ENCODE data around the gene DHX30. TPM values are rescaled to one million over a fixed set of nuclear protein-coding genes. Genes with fewer than 3 reads are reported as not detected.

The DHX30 gene
- total and polyA plus RNA-seq, 2 of the 4 experiments (the other 2 are of a cell fraction): 55.6 to 57.2 TPM

GRCh38 chr3:47854720-47855455 is 52.0 kb downstream of the DHX30 start:
- no peak overlapping the region for H3K14ac ChIP-seq (replicated peaks; ENCODE audit: low read depth, low read length)
- H2AFZ ChIP-seq (replicated peaks; ENCODE audit: low read length, poor library complexity): no peak overlapping the region
- no peak for TF ChIP-seq MAZ (IDR thresholded peaks at IDR 0.05; ENCODE audit: borderline replicate concordance, low read depth, low read length)
- no peak for TF ChIP-seq FOS (IDR thresholded peaks at IDR 0.05; ENCODE audit: low read depth, low read length)
- TF ChIP-seq USF2 (IDR thresholded peaks at IDR 0.05; ENCODE audit: low read depth, low read length): no peak
- TF ChIP-seq CHD1 (IDR thresholded peaks at IDR 0.05; ENCODE audit: low read depth, low read length): no peak
- no peak for TF ChIP-seq CTCF (conservative IDR thresholded peaks at IDR 0.05; ENCODE audit: low read depth, low read length)
- no peak for TF ChIP-seq NFE2L2 (IDR thresholded peaks at IDR 0.05; ENCODE audit: low read depth, low read length)
- TF ChIP-seq MAFK (IDR thresholded peaks at IDR 0.05; ENCODE audit: low read depth, low read length): no peak
- no peak overlapping the region for H2BK120ac ChIP-seq (ENCODE audit: low read depth, low read length)
- no peak overlapping the region for H3K9ac ChIP-seq (ENCODE audit: low read depth, low read length)
- intact Hi-C loops (cut with micrococcal nuclease) (loop anchor here (5.0 kb wide), 1 partner anchor 302 kb away; no protein-coding TSS in a partner anchor), in situ Hi-C loops (cut with MboI; ENCODE audit: low sequenced_read_pairs) (no loop called here), dilution Hi-C loops (cut with HindIII; ENCODE audit: low sequenced_read_pairs, unreplicated experiment) (no loop called here)
- no peak overlapping the region for H3K4ac ChIP-seq (ENCODE audit: low read depth, low read length)
- 96% methylated on average over 8 of the region's 14 CpGs; no CpG with 5 or more reads in 1 of the 2 experiments for WGBS, 2 experiments (ENCODE audit: extremely low coverage in 2 of 2, insufficient read length in 1 of 2)
- ATAC-seq (ENCODE audit: low read depth): no peak
- no TSS peak for BruUV-seq (replicated peaks)
- no peak overlapping the region for H3K56ac ChIP-seq (ENCODE audit: extremely low read depth, insufficient read depth, low read length)
- H3K79me1 ChIP-seq (ENCODE audit: low read depth in 1 of 2, low read length in 2 of 2): peaks cover 9 to 22% of the 10 kb centered on the region in 2 experiments; a peak in 3 of 4 replicates
- 0 out of 2 replicates have a peak, but pooled peaks cover 5% of the 10 kb centered on the region for H3K9me1 ChIP-seq (ENCODE audit: insufficient read depth, low read length)
- ChIA-PET CTCF (no interaction called here), POLR2A (ENCODE audit: unreplicated experiment) (no interaction called here)
- no peak overlapping the region for H2BK15ac ChIP-seq (ENCODE audit: low read depth, low read length)
- H4K5ac ChIP-seq (ENCODE audit: low read depth, low read length): no peak overlapping the region
- DNase-seq: no peak
- H3K27ac ChIP-seq (ENCODE audit: insufficient read depth, low read length): no peak overlapping the region
- no peaks in the 10 kb centered on the region for H3K27me3 ChIP-seq (ENCODE audit: control insufficient read depth, insufficient read depth, low read length)
- no peak overlapping the region for H3K18ac ChIP-seq (ENCODE audit: low read depth, low read length)
- no peak overlapping the region for H3K4me2 ChIP-seq (ENCODE audit: low read depth, low read length)
- no peak overlapping the region for H3K23ac ChIP-seq (ENCODE audit: low read depth, low read length)
- no peak overlapping the region for H2BK5ac ChIP-seq (ENCODE audit: low read depth, low read length, poor library complexity, severe bottlenecking)
- H2AK9ac ChIP-seq (replicated peaks; ENCODE audit: low read depth, low read length, poor library complexity): no peak overlapping the region
- no peak overlapping the region for H2AK5ac ChIP-seq (ENCODE audit: low read depth, low read length)
- no peaks in the 10 kb centered on the region for H3K9me3 ChIP-seq (ENCODE audit: control insufficient read depth, insufficient read depth, low read length)
- no peak overlapping the region for H2BK20ac ChIP-seq (ENCODE audit: low read depth, low read length)
- no peak overlapping the region for H4K91ac ChIP-seq (ENCODE audit: insufficient read depth, low read depth, low read length)
- no peaks in the 10 kb centered on the region; the same call in 1 of the 2 replicates for H3K4me1 ChIP-seq (ENCODE audit: control insufficient read depth, insufficient read depth, low read length)
- H3K36me3 ChIP-seq (ENCODE audit: control insufficient read depth, insufficient read depth, low read length): peaks cover 79% of the 10 kb centered on the region
- no peak overlapping the region for H3K4me3 ChIP-seq (ENCODE audit: insufficient read depth, low read depth, low read length)
- no peak overlapping the region for H4K8ac ChIP-seq (ENCODE audit: low read depth in 2 of 2, low read length in 2 of 2)
- peaks cover 19% of the 10 kb centered on the region for H4K20me1 ChIP-seq (ENCODE audit: insufficient read depth, low read length)

All from IMR-90 (cell line).